ENCODE data around the gene JAK3. TPM values are rescaled to one million over a fixed set of nuclear protein-coding genes. Genes with fewer than 3 reads are reported as not detected.

The JAK3 gene
- total and polyA plus RNA-seq, 9 donors, result 6.6 to 35.5 (median 17.8) TPM

GRCh38 chr19:17846146-17846545, 1.6 kb downstream of the JAK3 start:
- H3K27me3 ChIP-seq, result no peaks in the 10 kb centered on the region
- no peak for DNase-seq
- peaks cover 12% of the 10 kb centered on the region for H3K4me1 ChIP-seq (ENCODE audit: insufficient read depth)
- intact Hi-C loops (cut with DNase I), result no loop called here
- H3K27ac ChIP-seq, result no peak overlapping the region
- H3K4me3 ChIP-seq, result no peak overlapping the region
- no peaks in the 10 kb centered on the region for H3K9me3 ChIP-seq
- H3K36me3 ChIP-seq, result no peaks in the 10 kb centered on the region
- WGBS, 3 donors, result 90 to 92% (median 92%) methylated on average over 8 of the region's 8 CpGs
- no peak for TF ChIP-seq CTCF (IDR thresholded peaks at IDR 0.05)
- TF ChIP-seq EP300 (IDR thresholded peaks at IDR 0.05), result no peak
- TF ChIP-seq POLR2A (IDR thresholded peaks at IDR 0.05), result no peak

GRCh38 chr19:17843908-17844490, 3.8 kb downstream of the JAK3 start:
- Histone ChIP-seq H3K27me3 (no peaks in the 10 kb centered on the region), H3K4me1 (ENCODE audit: insufficient read depth) (peaks cover 12% of the 10 kb centered on the region), H3K9me3 (no peaks in the 10 kb centered on the region), H3K4me3 (no peak overlapping the region), H3K27ac (no peak overlapping the region), H3K36me3 (no peaks in the 10 kb centered on the region)
- TF ChIP-seq CTCF (IDR thresholded peaks at IDR 0.05) (no peak), POLR2A (IDR thresholded peaks at IDR 0.05) (no peak)
- DNase-seq, result no peak
- WGBS, 3 donors, result 71 to 79% (median 74%) methylated on average over 14 of the region's 14 CpGs
- intact Hi-C loops (cut with DNase I), result no loop called here

- peaks cover 12% of the 10 kb centered on the region for H3K4me1 ChIP-seq (ENCODE audit: insufficient read depth)
- no peak for TF ChIP-seq POLR2A (IDR thresholded peaks at IDR 0.05)
- TF ChIP-seq CTCF (IDR thresholded peaks at IDR 0.05), result no peak
- TF ChIP-seq EP300 (IDR thresholded peaks at IDR 0.05), result no peak
- H3K36me3 ChIP-seq, result no peaks in the 10 kb centered on the region
- DNase-seq, result no peak
- peak overlapping the region; percentile 87 to 92 for H3K27ac ChIP-seq
- H3K4me3 ChIP-seq, result no peak overlapping the region
- WGBS, 3 donors, result 71 to 82% (median 79%) methylated on average over 9 of the region's 9 CpGs
- no peaks in the 10 kb centered on the region for H3K27me3 ChIP-seq
- H3K9me3 ChIP-seq, result no peaks in the 10 kb centered on the region
- intact Hi-C loops (cut with DNase I), result no loop called here
These were observed 4.4 kb downstream of the JAK3 start for GRCh38 chr19:17843292-17843827.

- Histone ChIP-seq H3K36me3 (no peaks in the 10 kb centered on the region), H3K9me3 (no peaks in the 10 kb centered on the region), H3K4me1 (ENCODE audit: insufficient read depth) (peaks cover 7% of the 10 kb centered on the region), H3K27me3 (no peaks in the 10 kb centered on the region), H3K4me3 (peak overlapping the region; percentile 28), H3K27ac (peak overlapping the region; percentile 87 to 92)
- TF ChIP-seq CTCF (IDR thresholded peaks at IDR 0.05), result no peak
- no peak for TF ChIP-seq POLR2A (IDR thresholded peaks at IDR 0.05)
- DNase-seq, result peak; percentile 44 to 74 (median 63)
- 16 to 18% (median 17%) methylated on average over 19 to 20 of the region's 20 CpGs for WGBS, 3 donors
- intact Hi-C loops (cut with DNase I), result no loop called here
These were observed 5.0 kb downstream of the JAK3 start for GRCh38 chr19:17842663-17843291.

Data from ovary (tissue), 9 donors.